ENCODE measurements around the gene PXK. TPM values are rescaled to one million over a fixed set of nuclear protein-coding genes. Genes with fewer than 3 reads are reported as not detected.

The PXK gene
- total RNA-seq, 1 donor from 2014 or later = 32.0 TPM

- Mint-ChIP-seq H3K36me3 (ENCODE audit: low read depth) (no peaks in the 10 kb centered on the region), H3K27ac (ENCODE audit: unreplicated experiment) (no peak overlapping the region), H3K27me3 (ENCODE audit: low read depth) (no peaks in the 10 kb centered on the region), H3K4me1 (ENCODE audit: low read depth) (peaks cover 18% of the 10 kb centered on the region), H3K9me3 (ENCODE audit: low read depth) (no peaks in the 10 kb centered on the region), H3K4me3 (ENCODE audit: unreplicated experiment) (no peak overlapping the region)
- no peak for DNase-seq (ENCODE audit: low spot score)
- TF ChIP-seq, protein P1, sequence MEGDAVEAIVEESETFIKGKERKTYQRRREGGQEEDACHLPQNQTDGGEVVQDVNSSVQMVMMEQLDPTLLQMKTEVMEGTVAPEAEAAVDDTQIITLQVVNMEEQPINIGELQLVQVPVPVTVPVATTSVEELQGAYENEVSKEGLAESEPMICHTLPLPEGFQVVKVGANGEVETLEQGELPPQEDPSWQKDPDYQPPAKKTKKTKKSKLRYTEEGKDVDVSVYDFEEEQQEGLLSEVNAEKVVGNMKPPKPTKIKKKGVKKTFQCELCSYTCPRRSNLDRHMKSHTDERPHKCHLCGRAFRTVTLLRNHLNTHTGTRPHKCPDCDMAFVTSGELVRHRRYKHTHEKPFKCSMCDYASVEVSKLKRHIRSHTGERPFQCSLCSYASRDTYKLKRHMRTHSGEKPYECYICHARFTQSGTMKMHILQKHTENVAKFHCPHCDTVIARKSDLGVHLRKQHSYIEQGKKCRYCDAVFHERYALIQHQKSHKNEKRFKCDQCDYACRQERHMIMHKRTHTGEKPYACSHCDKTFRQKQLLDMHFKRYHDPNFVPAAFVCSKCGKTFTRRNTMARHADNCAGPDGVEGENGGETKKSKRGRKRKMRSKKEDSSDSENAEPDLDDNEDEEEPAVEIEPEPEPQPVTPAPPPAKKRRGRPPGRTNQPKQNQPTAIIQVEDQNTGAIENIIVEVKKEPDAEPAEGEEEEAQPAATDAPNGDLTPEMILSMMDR (IDR thresholded peaks at IDR 0.05) = no peak
These were observed 39.1 kb downstream of the PXK start for GRCh38 chr3:58371754-58372153.

- no peak for DNase-seq (ENCODE audit: low spot score)
- Mint-ChIP-seq H3K27me3 (ENCODE audit: low read depth) (no peaks in the 10 kb centered on the region), H3K9me3 (ENCODE audit: low read depth) (no peaks in the 10 kb centered on the region), H3K4me3 (ENCODE audit: unreplicated experiment) (no peak overlapping the region), H3K4me1 (ENCODE audit: low read depth) (peaks cover 15% of the 10 kb centered on the region), H3K36me3 (ENCODE audit: low read depth) (no peaks in the 10 kb centered on the region), H3K27ac (ENCODE audit: unreplicated experiment) (peak overlapping the region; percentile 8)
- TF ChIP-seq, protein P1 (IDR thresholded peaks at IDR 0.05) = no peak
These were observed 42.6 kb downstream of the PXK start for GRCh38 chr3:58375254-58375653.

DNA sequence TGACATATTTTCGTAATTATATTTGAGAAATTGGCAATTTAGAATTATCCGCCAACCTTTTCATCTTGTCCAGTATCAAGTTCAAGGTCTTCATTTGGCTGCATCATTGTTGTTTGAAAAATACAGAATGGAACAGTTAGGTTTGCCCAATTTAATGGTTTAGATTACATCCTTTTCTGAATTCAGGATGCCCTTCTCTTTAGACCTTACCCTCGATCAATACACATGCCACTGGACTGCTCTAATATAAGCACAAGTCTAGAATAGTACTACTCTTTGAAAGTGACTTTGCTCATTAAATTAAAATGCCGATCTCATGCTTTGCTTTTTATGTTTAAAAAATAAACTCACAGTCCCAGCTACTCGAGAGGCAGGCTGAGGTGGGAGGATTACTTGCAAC is 44.5 kb downstream of the PXK start:
- no peak for DNase-seq (ENCODE audit: low spot score)
- no peaks in the 10 kb centered on the region for H3K36me3 Mint-ChIP-seq (ENCODE audit: low read depth)
- H3K27ac Mint-ChIP-seq (ENCODE audit: unreplicated experiment) = no peak overlapping the region
- H3K9me3 Mint-ChIP-seq (ENCODE audit: low read depth) = no peaks in the 10 kb centered on the region
- no peaks in the 10 kb centered on the region for H3K27me3 Mint-ChIP-seq (ENCODE audit: low read depth)
- peaks cover 19% of the 10 kb centered on the region for H3K4me1 Mint-ChIP-seq (ENCODE audit: low read depth)
- TF ChIP-seq, protein P1 (IDR thresholded peaks at IDR 0.05) = no peak
- no peak overlapping the region for H3K4me3 Mint-ChIP-seq (ENCODE audit: unreplicated experiment)

- Mint-ChIP-seq H3K36me3 (ENCODE audit: low read depth) (no peaks in the 10 kb centered on the region), H3K4me1 (ENCODE audit: low read depth) (peaks cover 21% of the 10 kb centered on the region), H3K27me3 (ENCODE audit: low read depth) (no peaks in the 10 kb centered on the region), H3K9me3 (ENCODE audit: low read depth) (no peaks in the 10 kb centered on the region), H3K27ac (ENCODE audit: unreplicated experiment) (no peak overlapping the region), H3K4me3 (ENCODE audit: unreplicated experiment) (no peak overlapping the region)
- no peak for DNase-seq (ENCODE audit: low spot score)
- TF ChIP-seq, protein P1 (IDR thresholded peaks at IDR 0.05) = no peak
These were observed 45.1 kb downstream of the PXK start for GRCh38 chr3:58377750-58378149.

GRCh38 chr3:58379351-58380073 is 46.8 kb downstream of the PXK start:
- peaks cover 31% of the 10 kb centered on the region for H3K4me1 Mint-ChIP-seq (ENCODE audit: low read depth)
- peaks cover 3% of the 10 kb centered on the region for H3K36me3 Mint-ChIP-seq (ENCODE audit: low read depth)
- no peaks in the 10 kb centered on the region for H3K27me3 Mint-ChIP-seq (ENCODE audit: low read depth)
- H3K4me3 Mint-ChIP-seq (ENCODE audit: unreplicated experiment) = no peak overlapping the region
- H3K27ac Mint-ChIP-seq (ENCODE audit: unreplicated experiment) = no peak overlapping the region
- TF ChIP-seq, protein P1 (IDR thresholded peaks at IDR 0.05) = no peak
- DNase-seq (ENCODE audit: low spot score) = no peak
- no peaks in the 10 kb centered on the region for H3K9me3 Mint-ChIP-seq (ENCODE audit: low read depth)

Measured in chondrocyte (in vitro differentiated cells).